CD4-positive, alpha-beta memory T cell (primary cell): Measurements from ENCODE around the gene KRTAP10-9. TPM values are rescaled to one million over a fixed set of nuclear protein-coding genes. Genes with fewer than 3 reads are reported as not detected.

Experiments
- CTCF ChIA-PET: fragments of 350-600 bp; sonication (Branson Sonifier 250); formaldehyde crosslinking; loops from one replicate; lab custom pipeline; 2021; ENCODE audit warnings: inconsistent platforms; ENCODE audit not compliant: partially characterized antibody; lab: Charles Lee
- POLR2A ChIA-PET: fragments of 350-600 bp; sonication (Branson Sonifier 250); formaldehyde crosslinking; loops from one replicate; lab custom pipeline; 2021; ENCODE audit not compliant: partially characterized antibody; lab: Charles Lee
- DNase-seq, 5 donors: peaks; one replicate each; pipeline versions ENCODE4 v3.0.0 to v3.0.0-alpha.2; 2020 to 2022; ENCODE audit warnings: mixed read lengths in 1 of 5
- H3K27ac ChIP-seq: one replicate; pipeline ENCODE4 v1.7.0; 2013; ENCODE audit warnings: low read depth, low read length
- H3K27me3 ChIP-seq: 2 replicates; pipeline ENCODE4 v1.7.0; 2013; ENCODE audit warnings: mild to moderate bottlenecking, low read length, moderate library complexity; ENCODE audit not compliant: insufficient read depth
- H3K36me3 ChIP-seq: 2 replicates; pipeline ENCODE4 v1.7.0; 2013; ENCODE audit warnings: mild to moderate bottlenecking, low read length, moderate library complexity; ENCODE audit not compliant: insufficient read depth
- H3K4me1 ChIP-seq: 2 replicates; pipeline ENCODE4 v1.7.0; 2013; ENCODE audit warnings: mild to moderate bottlenecking, low read length, moderate library complexity; ENCODE audit not compliant: insufficient read depth
- H3K4me3 ChIP-seq, 2 donors: one replicate each; pipeline ENCODE4 v1.7.0; 2013; ENCODE audit warnings: low read length in 2 of 2, mild to moderate bottlenecking in 1 of 2
- H3K9me3 ChIP-seq, 2 donors: one replicate each; pipeline ENCODE4 v1.7.0; 2013; ENCODE audit warnings: low read length in 2 of 2, control low read depth in 1 of 2; ENCODE audit not compliant: control insufficient read depth in 1 of 2
- H3K27ac Mint-ChIP-seq, 7 donors: one replicate each; pipeline ENCODE4 v1.8.0; 2020 to 2021; ENCODE audit warnings: mixed read lengths in 7 of 7, mild to moderate bottlenecking in 6 of 7, inconsistent platforms in 3 of 7, moderate library complexity in 3 of 7
- H3K27me3 Mint-ChIP-seq, 2 donors: one replicate each; pipeline ENCODE4 v1.8.0; 2020 to 2021; ENCODE audit warnings: mixed read lengths in 2 of 2
- H3K36me3 Mint-ChIP-seq, 2 donors: one replicate each; pipeline ENCODE4 v1.8.0; 2020 to 2021; ENCODE audit warnings: mixed read lengths in 2 of 2, inconsistent platforms in 1 of 2, mild to moderate bottlenecking in 1 of 2
- H3K4me1 Mint-ChIP-seq, 4 donors: one replicate each; pipeline ENCODE4 v1.8.0; 2020 to 2021; ENCODE audit warnings: mixed read lengths in 4 of 4, mild to moderate bottlenecking in 1 of 4
- H3K4me3 Mint-ChIP-seq, 8 donors: one replicate each; pipeline ENCODE4 v1.8.0; 2020 to 2021; ENCODE audit warnings: mixed read lengths in 8 of 8, mild to moderate bottlenecking in 7 of 8, moderate library complexity in 6 of 8, inconsistent platforms in 3 of 8
- H3K9me3 Mint-ChIP-seq, 8 donors: one replicate each; pipeline ENCODE4 v1.8.0; 2020 to 2021; ENCODE audit warnings: mixed read lengths in 8 of 8, mild to moderate bottlenecking in 5 of 8, inconsistent platforms in 3 of 8, moderate library complexity in 1 of 8
- intact Hi-C: fragments of 100-400 bp; cut with micrococcal nuclease; formaldehyde crosslinking; loops from one replicate; pipeline ENCODE4 v1.15.1; 2023
- polyA plus RNA-seq, 2 donors: library from polyadenylated mRNA; unstranded; fragments of 300-500 nt; fragmentation: Illumina TruSeq; gene quantifications; one replicate each; pipeline ENCODE4 v1.2.3, GENCODE V29; 2021
- total RNA-seq, 2 experiments: library from RNA; stranded (reverse); gene quantifications; one replicate each; pipeline ENCODE4 v1.2.3, GENCODE V29; 2021

The KRTAP10-9 gene
- total and polyA plus RNA-seq, 4 experiments from 2014 or later: not detected

DNA sequence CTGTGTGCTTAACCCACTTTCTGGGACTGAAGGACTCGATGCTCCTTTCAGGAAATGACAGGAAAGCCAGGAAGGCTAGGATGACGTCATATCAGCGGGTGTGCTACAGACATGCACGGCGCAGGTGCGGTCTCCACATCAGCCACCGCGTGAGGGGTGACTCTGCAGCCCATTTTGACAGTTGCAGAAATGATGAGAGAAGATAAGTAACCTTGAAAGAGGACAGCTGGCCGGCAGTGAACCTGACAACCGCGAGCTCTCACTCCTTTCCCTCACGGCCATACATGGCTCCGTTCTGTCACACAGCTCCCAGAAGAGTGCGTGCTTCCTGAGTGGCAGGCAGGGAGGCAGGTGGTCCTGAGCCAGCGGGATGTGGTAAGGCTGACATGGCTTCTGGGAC, 44.8 kb upstream of the KRTAP10-9 start:
- Mint-ChIP-seq H3K27me3 (peaks cover 9 to 14% of the 10 kb centered on the region in 2 donors), H3K4me3 (no peak overlapping the region), H3K9me3 (peaks cover 0 to 38% (median 28%) of the 10 kb centered on the region in 8 donors), H3K27ac (peak overlapping the region in 1 of 7 donors; percentile 14), H3K36me3 (peaks cover 0 to 4% of the 10 kb centered on the region in 2 donors), H3K4me1 (peaks cover 13 to 21% (median 16%) of the 10 kb centered on the region in 4 donors)
- ChIA-PET CTCF (no interaction called here), POLR2A (no interaction called here)
- no peaks in the 10 kb centered on the region for H3K36me3 ChIP-seq
- no peaks in the 10 kb centered on the region for H3K27me3 ChIP-seq
- no peak overlapping the region for H3K4me3 ChIP-seq
- no peak for DNase-seq
- no peak overlapping the region for H3K27ac ChIP-seq
- peaks cover 5% of the 10 kb centered on the region for H3K4me1 ChIP-seq
- intact Hi-C loops: loop anchor here (2.0 kb wide), 1 partner anchor 77 kb away; no protein-coding TSS in a partner anchor
- peaks cover 0 to 4% of the 10 kb centered on the region in 2 donors for H3K9me3 ChIP-seq

GRCh38 chr21:44583089-44583799, 43.6 kb upstream of the KRTAP10-9 start:
- Mint-ChIP-seq H3K27ac (peak overlapping the region in 2 of 7 donors; percentile 8 to 36), H3K9me3 (peaks cover 0 to 26% (median 18%) of the 10 kb centered on the region in 8 donors), H3K4me1 (peaks cover 13 to 21% (median 16%) of the 10 kb centered on the region in 4 donors), H3K27me3 (peaks cover 11 to 15% of the 10 kb centered on the region in 2 donors), H3K4me3 (peak overlapping the region in 2 of 8 donors; percentile 12 to 33), H3K36me3 (no peaks in the 10 kb centered on the region)
- CTCF ChIA-PET: interaction anchor here (0.7 to 1.2 kb wide), 2 partner anchors 13 to 159 kb away, joined by 3 to 4 read pairs; no protein-coding TSS in a partner anchor
- peaks cover 5% of the 10 kb centered on the region for H3K4me1 ChIP-seq
- POLR2A ChIA-PET: interaction anchor here (1.0 kb wide), 1 partner anchor 74 kb away, joined by 4 read pairs; the partner anchor contains the start of gene KRTAP12-3
- no peak overlapping the region for H3K4me3 ChIP-seq
- H3K36me3 ChIP-seq: no peaks in the 10 kb centered on the region
- H3K9me3 ChIP-seq: peaks cover 0 to 4% of the 10 kb centered on the region in 2 donors
- DNase-seq: no peak
- intact Hi-C loops: loop anchor here (2.0 kb wide), 1 partner anchor 76 kb away; no protein-coding TSS in a partner anchor
- H3K27ac ChIP-seq: no peak overlapping the region
- H3K27me3 ChIP-seq: no peaks in the 10 kb centered on the region

GRCh38 chr21:44583800-44584147, 43.1 kb upstream of the KRTAP10-9 start:
- Mint-ChIP-seq H3K36me3 (no peaks in the 10 kb centered on the region), H3K27ac (peak overlapping the region in 2 of 7 donors; percentile 8 to 36), H3K4me3 (peak overlapping the region in 2 of 8 donors; percentile 12 to 33), H3K4me1 (peaks cover 13 to 21% (median 16%) of the 10 kb centered on the region in 4 donors), H3K9me3 (peaks cover 0 to 26% (median 18%) of the 10 kb centered on the region in 8 donors), H3K27me3 (peaks cover 11 to 15% of the 10 kb centered on the region in 2 donors)
- intact Hi-C loops: loop anchor here (2.0 kb wide), 1 partner anchor 75 kb away; no protein-coding TSS in a partner anchor
- Histone ChIP-seq H3K27me3 (no peaks in the 10 kb centered on the region), H3K4me1 (peaks cover 5% of the 10 kb centered on the region), H3K4me3 (no peak overlapping the region), H3K36me3 (no peaks in the 10 kb centered on the region), H3K9me3 (peaks cover 0 to 4% of the 10 kb centered on the region in 2 donors), H3K27ac (no peak overlapping the region)
- DNase-seq: peak; percentile 32 to 52 (median 38)
- POLR2A ChIA-PET: interaction anchor here (1.0 kb wide), 1 partner anchor 74 kb away, joined by 4 read pairs; the partner anchor contains the start of gene KRTAP12-3
- CTCF ChIA-PET: interaction anchor here (1.2 kb wide), 1 partner anchor 159 kb away, joined by 4 read pairs; no protein-coding TSS in a partner anchor

DNA sequence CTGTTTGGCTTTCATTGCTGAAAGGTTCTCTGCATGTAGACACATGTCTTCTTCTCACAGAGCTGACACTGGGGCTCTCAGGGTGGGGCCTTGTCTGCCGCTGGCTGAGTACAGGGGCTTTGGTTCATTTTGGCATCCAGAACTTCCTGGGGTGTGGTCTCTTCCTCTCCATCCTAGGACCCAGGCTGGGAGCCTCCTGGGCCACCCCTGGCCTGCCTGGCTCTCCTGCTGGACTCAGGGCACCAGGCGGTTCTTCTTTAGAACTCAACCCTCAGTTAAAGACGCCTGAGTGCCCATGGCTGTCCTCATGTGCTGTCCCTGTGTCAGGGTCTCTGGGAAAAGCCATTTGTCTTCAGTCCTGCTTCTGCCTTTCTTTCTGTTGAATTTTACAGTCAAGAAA, 41.0 kb upstream of the KRTAP10-9 start:
- peak overlapping the region in 1 of 7 donors; percentile 18 for H3K27ac Mint-ChIP-seq

GRCh38 chr21:44589094-44589493, 37.8 kb upstream of the KRTAP10-9 start:
- POLR2A ChIA-PET: no interaction called here

More for the DNA sequence above, 41.0 kb upstream of the KRTAP10-9 start:
- no peaks in the 10 kb centered on the region for H3K36me3 Mint-ChIP-seq
- peaks cover 14 to 15% of the 10 kb centered on the region in 2 donors for H3K27me3 Mint-ChIP-seq
- peaks cover 0 to 21% (median 10%) of the 10 kb centered on the region in 8 donors for H3K9me3 Mint-ChIP-seq
- H3K4me1 Mint-ChIP-seq: peaks cover 12 to 21% (median 14%) of the 10 kb centered on the region in 4 donors
- intact Hi-C loops: no loop called here
- no peak overlapping the region for H3K4me3 Mint-ChIP-seq
- Histone ChIP-seq H3K4me1 (peaks cover 5% of the 10 kb centered on the region), H3K27me3 (no peaks in the 10 kb centered on the region), H3K9me3 (peaks cover 0 to 4% of the 10 kb centered on the region in 2 donors), H3K4me3 (no peak overlapping the region), H3K36me3 (no peaks in the 10 kb centered on the region), H3K27ac (no peak overlapping the region)
- CTCF ChIA-PET: no interaction called here
- POLR2A ChIA-PET: no interaction called here
- DNase-seq: no peak

DNA sequence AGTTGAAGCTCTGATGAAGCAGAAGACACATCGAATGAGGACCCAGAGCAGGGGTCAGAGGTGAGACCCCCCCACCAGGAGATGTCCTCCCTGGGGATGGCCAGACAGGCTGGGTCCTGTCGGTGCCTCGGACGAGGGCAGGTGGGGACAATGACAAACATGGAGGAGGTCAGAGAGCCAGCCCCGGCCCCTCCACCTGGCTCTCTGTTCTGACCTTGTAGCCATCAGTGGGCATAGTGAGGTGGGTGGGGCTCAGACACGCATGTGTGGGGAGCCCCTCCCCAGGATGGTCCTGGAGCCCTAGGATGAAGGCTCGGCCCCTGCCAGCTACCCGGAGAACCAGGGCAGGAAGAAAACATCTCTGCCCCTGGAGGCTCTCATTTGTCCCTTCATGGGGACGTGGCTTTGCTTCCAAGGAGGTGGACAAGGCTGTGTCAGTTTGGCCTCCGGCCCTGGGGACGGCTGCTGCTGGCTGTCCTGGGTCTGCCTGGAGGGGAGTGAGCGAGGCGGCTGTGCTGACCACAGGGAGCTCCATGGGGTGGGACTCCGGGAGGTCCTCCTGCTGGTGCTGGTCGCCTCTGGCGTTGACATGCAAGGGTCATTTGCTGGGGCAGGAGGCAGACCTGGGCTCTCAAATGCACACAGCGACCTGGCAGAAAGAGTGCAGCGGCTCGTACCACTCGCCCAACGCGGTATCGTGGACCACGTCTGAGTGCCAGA, 37.1 kb upstream of the KRTAP10-9 start:
- Histone ChIP-seq H3K4me1 (no peaks in the 10 kb centered on the region), H3K9me3 (no peaks in the 10 kb centered on the region), H3K27me3 (no peaks in the 10 kb centered on the region), H3K36me3 (no peaks in the 10 kb centered on the region), H3K27ac (no peak overlapping the region), H3K4me3 (no peak overlapping the region)
- intact Hi-C loops: no loop called here
- Mint-ChIP-seq H3K4me1 (peaks cover 0 to 5% (median 3%) of the 10 kb centered on the region in 4 donors), H3K36me3 (no peaks in the 10 kb centered on the region), H3K4me3 (no peak overlapping the region), H3K27me3 (peaks cover 15 to 18% of the 10 kb centered on the region in 2 donors), H3K27ac (peak overlapping the region in 2 of 7 donors; percentile 19 to 24), H3K9me3 (no peaks in the 10 kb centered on the region)
- ChIA-PET POLR2A (no interaction called here), CTCF (no interaction called here)
- DNase-seq: no peak

More at GRCh38 chr21:44589094-44589493, 37.8 kb upstream of the KRTAP10-9 start:
- Mint-ChIP-seq H3K27ac (peak overlapping the region in 2 of 7 donors; percentile 19 to 24), H3K27me3 (peaks cover 15 to 18% of the 10 kb centered on the region in 2 donors), H3K36me3 (no peaks in the 10 kb centered on the region), H3K4me1 (peaks cover 5 to 9% (median 7%) of the 10 kb centered on the region in 4 donors), H3K4me3 (no peak overlapping the region), H3K9me3 (no peaks in the 10 kb centered on the region)
- Histone ChIP-seq H3K4me1 (peaks cover 2% of the 10 kb centered on the region), H3K27me3 (no peaks in the 10 kb centered on the region), H3K4me3 (no peak overlapping the region), H3K9me3 (no peaks in the 10 kb centered on the region), H3K27ac (no peak overlapping the region), H3K36me3 (no peaks in the 10 kb centered on the region)
- CTCF ChIA-PET: no interaction called here
- no peak for DNase-seq
- intact Hi-C loops: no loop called here
